Spleen (tissue), 11 donors: ENCODE data around the gene FKBP8. TPM values are rescaled to one million over a fixed set of nuclear protein-coding genes. Genes with fewer than 3 reads are reported as not detected.

Source experiments
- DNase-seq: peaks from one replicate; pipeline ENCODE4 v3.0.0-alpha.2; 2020
- H3K27ac ChIP-seq, 8 donors: fragments of 200-600 bp; sonication (generic) in 7 of 8; 1 replicate in 4 of 8; 2 replicates in 4 of 8; pipeline versions ENCODE4 v1.5.0 to v1.8.0; 2016 to 2021; ENCODE audit warnings: inconsistent platforms in 4 of 8, mild to moderate bottlenecking in 4 of 8, moderate library complexity in 1 of 8
- H3K27me3 ChIP-seq, 7 donors: fragments of 200-600 bp; sonication (generic) in 6 of 7; replicated peaks in 1 of 7; 1 replicate in 4 of 7; 2 replicates in 3 of 7; pipeline versions ENCODE4 v1.5.0 to v1.8.0; 2016 to 2021; ENCODE audit warnings: inconsistent platforms in 3 of 7, mild to moderate bottlenecking in 1 of 7
- H3K36me3 ChIP-seq, 6 donors: fragments of 200-600 bp; sonication (generic) in 5 of 6; 1 replicate in 4 of 6; 2 replicates in 2 of 6; pipeline versions ENCODE4 v1.5.0 to v1.8.0; 2016 to 2021; ENCODE audit warnings: inconsistent platforms in 2 of 6
- H3K4me1 ChIP-seq, 6 donors: fragments of 200-600 bp; sonication (generic) in 5 of 6; 1 replicate in 3 of 6; 2 replicates in 3 of 6; pipeline versions ENCODE4 v1.5.0 to v1.8.0; 2016 to 2021; ENCODE audit warnings: inconsistent platforms in 3 of 6
- H3K4me3 ChIP-seq, 8 donors: fragments of 200-600 bp; sonication (generic) in 7 of 8; 1 replicate in 4 of 8; 2 replicates in 4 of 8; pipeline versions ENCODE4 v1.5.0 to v1.8.0; 2016 to 2021; ENCODE audit warnings: inconsistent platforms in 4 of 8, mild to moderate bottlenecking in 4 of 8, moderate library complexity in 2 of 8
- H3K9me3 ChIP-seq, 8 donors: fragments of 200-600 bp; sonication (generic) in 7 of 8; 1 replicate in 4 of 8; 2 replicates in 4 of 8; pipeline versions ENCODE4 v1.5.0 to v1.8.0; 2016 to 2021; ENCODE audit warnings: inconsistent platforms in 4 of 8
- CTCF ChIP-seq, 11 experiments: fragments of 200-600 bp in 7 of 11; fragments of 450-650 bp in 4 of 11; sonication (generic) in 4 of 11; IDR thresholded peaks in 8 of 11; conservative IDR thresholded peaks in 3 of 11; 1 replicate in 7 of 11; 2 replicates in 4 of 11; pipeline versions ENCODE4 v1.4.0 to v1.8.0; 2016 to 2021; ENCODE audit warnings: antibody characterized with exemption in 11 of 11, inconsistent platforms in 4 of 11, mild to moderate bottlenecking in 1 of 11
- POLR2A ChIP-seq, 3 donors: fragments of 450-650 bp; IDR thresholded peaks; one replicate each; pipeline ENCODE4 v1.5.1; 2017; ENCODE audit warnings: antibody characterized with exemption in 3 of 3, mild to moderate bottlenecking in 1 of 3
- POLR2AphosphoS5 ChIP-seq, 3 donors: sonication (generic); formaldehyde crosslinking; IDR thresholded peaks; one replicate each; pipeline ENCODE4 v1.5.1; 2017; ENCODE audit warnings: antibody characterized with exemption in 3 of 3
- WGBS, 5 donors: extraction: QIAGEN DNeasy Blood & Tissue Kit in 3 of 5; methylation state at CpG; one replicate each; pipeline versions ENCODE4 v1.1.5 to v1.1.7; 2013 to 2018; 5-methylcytosine and 5-hydroxymethylcytosine counted together
- intact Hi-C: fragments of 100-400 bp; cut with DNase I; formaldehyde crosslinking; loops from one replicate; pipeline ENCODE4 v1.15.0; 2023; ENCODE audit warnings: low total_unique reads
- polyA plus RNA-seq, 3 donors: library from polyadenylated mRNA; stranded (reverse); fragments of 200-250 nt; gene quantifications; one replicate each; pipeline ENCODE4 v1.2.1, GENCODE V29; 2013
- total RNA-seq, 7 donors: library from RNA; depleted of rRNA in 3 of 7; stranded (reverse); fragments of >200 nt in 3 of 7; fragmentation: NEBNext Ultra II Directional in 4 of 7; extraction: Animal tissue kit (Norgen Biotek cat#: 25700) in 4 of 7; gene quantifications; one replicate each; pipeline versions ENCODE4 v1.1.0 to v1.2.1, GENCODE V29; 2016 to 2021
- donor health status: healthy with polysubstance abuse.
- donor health status: DM: no; HTN: no; CAD: no; lungs with moderate emphysema.
- donor health status: DM: no; HTN: no; CAD: no.
- donor health status: Bipolar disorder and iron deficiency.
- donor health status: healthy.
- donor health status: DM: no; HTN: no; CAD: no.
- donor health status: DM: yes; HTN: yes; CAD: no.

The FKBP8 gene
- total and polyA plus RNA-seq, 10 donors = 131 to 309 (median 202) TPM

GRCh38 chr19:18519962-18520847 is 23.2 kb downstream of the FKBP8 start:
- intact Hi-C loops = no loop called here
- Histone ChIP-seq H3K4me3 (peak overlapping the region; percentile 56 to 99 (median 92)), H3K27me3 (no peaks in the 10 kb centered on the region), H3K36me3 (no peaks in the 10 kb centered on the region), H3K9me3 (no peaks in the 10 kb centered on the region), H3K4me1 (peaks cover 21 to 68% (median 56%) of the 10 kb centered on the region in 6 donors), H3K27ac (peak overlapping the region; percentile 95 to 99 (median 98))
- peak; percentile 90 for DNase-seq
- WGBS, 5 donors = 12 to 14% (median 13%) methylated on average over 21 to 22 of the region's 22 CpGs
- TF ChIP-seq POLR2A (IDR thresholded peaks at IDR 0.05) = no peak
- TF ChIP-seq CTCF (IDR thresholded peaks at IDR 0.05 in 8 of 11, conservative IDR thresholded peaks at IDR 0.05 in 3 of 11) = peak; percentile 47 to 86 (median 73)
- peak in 1 of 3 donors; percentile 50 for TF ChIP-seq POLR2AphosphoS5 (IDR thresholded peaks at IDR 0.05)

GRCh38 chr19:18518639-18519038 is 24.7 kb downstream of the FKBP8 start:
- Histone ChIP-seq H3K4me1 (peaks cover 32 to 83% (median 70%) of the 10 kb centered on the region in 6 donors), H3K4me3 (no peak overlapping the region), H3K27ac (peak overlapping the region in 7 of 8 donors; percentile 95 to 99 (median 99)), H3K9me3 (no peaks in the 10 kb centered on the region), H3K36me3 (no peaks in the 10 kb centered on the region), H3K27me3 (no peaks in the 10 kb centered on the region)
- no peak for TF ChIP-seq CTCF (IDR thresholded peaks at IDR 0.05 in 8 of 11, conservative IDR thresholded peaks at IDR 0.05 in 3 of 11)
- intact Hi-C loops = no loop called here
- 90 to 98% (median 96%) methylated on average over 9 of the region's 9 CpGs for WGBS, 5 donors
- DNase-seq = no peak

- intact Hi-C loops = no loop called here
- no peak for TF ChIP-seq POLR2AphosphoS5 (IDR thresholded peaks at IDR 0.05)
- TF ChIP-seq CTCF (IDR thresholded peaks at IDR 0.05 in 8 of 11, conservative IDR thresholded peaks at IDR 0.05 in 3 of 11) = no peak
- no peak for TF ChIP-seq POLR2A (IDR thresholded peaks at IDR 0.05)
- Histone ChIP-seq H3K9me3 (no peaks in the 10 kb centered on the region), H3K36me3 (peaks cover 0 to 6% (median 0%) of the 10 kb centered on the region in 6 donors), H3K4me3 (no peak overlapping the region), H3K27ac (peak overlapping the region in 4 of 8 donors; percentile 95 to 99 (median 99)), H3K27me3 (no peaks in the 10 kb centered on the region), H3K4me1 (peaks cover 37 to 89% (median 74%) of the 10 kb centered on the region in 6 donors)
- 84 to 95% (median 89%) methylated on average over 4 of the region's 4 CpGs for WGBS, 5 donors
- no peak for DNase-seq
Observed at GRCh38 chr19:18517606-18518005, 25.8 kb downstream of the FKBP8 start.

GRCh38 chr19:18515959-18516358 is 27.4 kb downstream of the FKBP8 start:
- no peak for TF ChIP-seq POLR2AphosphoS5 (IDR thresholded peaks at IDR 0.05)
- TF ChIP-seq CTCF (IDR thresholded peaks at IDR 0.05 in 8 of 11, conservative IDR thresholded peaks at IDR 0.05 in 3 of 11) = no peak
- TF ChIP-seq POLR2A (IDR thresholded peaks at IDR 0.05) = no peak
- H3K4me1 ChIP-seq = peaks cover 37 to 99% (median 76%) of the 10 kb centered on the region in 6 donors
- H3K4me3 ChIP-seq = peak overlapping the region in 1 of 8 donors; percentile 45
- H3K36me3 ChIP-seq = peaks cover 0 to 6% (median 0%) of the 10 kb centered on the region in 6 donors
- DNase-seq = no peak
- peak overlapping the region in 7 of 8 donors; percentile 72 to 99 (median 85) for H3K27ac ChIP-seq
- WGBS, 5 donors = 69 to 100% (median 90%) methylated on average over 3 to 5 of the region's 5 CpGs
- intact Hi-C loops = no loop called here
- no peaks in the 10 kb centered on the region for H3K27me3 ChIP-seq
- H3K9me3 ChIP-seq = no peaks in the 10 kb centered on the region
